ENCODE measurements around the gene EIF4EBP3. TPM values are rescaled to one million over a fixed set of nuclear protein-coding genes. Genes with fewer than 3 reads are reported as not detected.

Gene EIF4EBP3
- total and polyA plus RNA-seq, 9 of the 15 experiments (the other 6 are each of a cell fraction or from before 2014, with no cell fraction given) = 1.3 to 7.5 (median 3.8) TPM

DNA sequence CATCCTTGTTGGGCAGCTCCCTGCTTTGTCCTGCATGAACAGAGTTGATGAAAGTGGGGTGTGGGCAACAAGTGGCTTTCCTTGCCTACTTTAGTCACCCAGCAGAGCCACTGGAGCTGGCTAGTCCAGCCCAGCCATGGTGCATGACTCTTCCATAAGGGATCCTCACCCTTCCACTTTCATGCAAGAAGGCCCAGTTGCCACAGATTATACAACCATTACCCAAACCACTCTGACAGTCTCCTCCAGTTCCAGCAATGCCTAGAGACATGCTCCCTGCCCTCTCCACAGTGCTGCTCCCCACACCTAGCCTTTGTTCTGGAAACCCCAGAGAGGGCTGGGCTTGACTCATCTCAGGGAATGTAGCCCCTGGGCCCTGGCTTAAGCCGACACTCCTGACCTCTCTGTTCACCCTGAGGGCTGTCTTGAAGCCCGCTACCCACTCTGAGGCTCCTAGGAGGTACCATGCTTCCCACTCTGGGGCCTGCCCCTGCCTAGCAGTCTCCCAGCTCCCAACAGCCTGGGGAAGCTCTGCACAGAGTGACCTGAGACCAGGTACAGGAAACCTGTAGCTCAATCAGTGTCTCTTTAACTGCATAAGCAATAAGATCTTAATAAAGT is 21.1 kb downstream of the EIF4EBP3 start (continued):
- TF ChIP-seq, protein P1, sequence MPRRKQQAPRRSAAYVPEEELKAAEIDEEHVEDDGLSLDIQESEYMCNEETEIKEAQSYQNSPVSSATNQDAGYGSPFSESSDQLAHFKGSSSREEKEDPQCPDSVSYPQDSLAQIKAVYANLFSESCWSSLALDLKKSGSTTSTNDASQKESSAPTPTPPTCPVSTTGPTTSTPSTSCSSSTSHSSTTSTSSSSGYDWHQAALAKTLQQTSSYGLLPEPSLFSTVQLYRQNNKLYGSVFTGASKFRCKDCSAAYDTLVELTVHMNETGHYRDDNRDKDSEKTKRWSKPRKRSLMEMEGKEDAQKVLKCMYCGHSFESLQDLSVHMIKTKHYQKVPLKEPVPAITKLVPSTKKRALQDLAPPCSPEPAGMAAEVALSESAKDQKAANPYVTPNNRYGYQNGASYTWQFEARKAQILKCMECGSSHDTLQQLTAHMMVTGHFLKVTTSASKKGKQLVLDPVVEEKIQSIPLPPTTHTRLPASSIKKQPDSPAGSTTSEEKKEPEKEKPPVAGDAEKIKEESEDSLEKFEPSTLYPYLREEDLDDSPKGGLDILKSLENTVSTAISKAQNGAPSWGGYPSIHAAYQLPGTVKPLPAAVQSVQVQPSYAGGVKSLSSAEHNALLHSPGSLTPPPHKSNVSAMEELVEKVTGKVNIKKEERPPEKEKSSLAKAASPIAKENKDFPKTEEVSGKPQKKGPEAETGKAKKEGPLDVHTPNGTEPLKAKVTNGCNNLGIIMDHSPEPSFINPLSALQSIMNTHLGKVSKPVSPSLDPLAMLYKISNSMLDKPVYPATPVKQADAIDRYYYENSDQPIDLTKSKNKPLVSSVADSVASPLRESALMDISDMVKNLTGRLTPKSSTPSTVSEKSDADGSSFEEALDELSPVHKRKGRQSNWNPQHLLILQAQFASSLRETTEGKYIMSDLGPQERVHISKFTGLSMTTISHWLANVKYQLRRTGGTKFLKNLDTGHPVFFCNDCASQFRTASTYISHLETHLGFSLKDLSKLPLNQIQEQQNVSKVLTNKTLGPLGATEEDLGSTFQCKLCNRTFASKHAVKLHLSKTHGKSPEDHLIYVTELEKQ (CRISPR knock-in tag; IDR thresholded peaks at IDR 0.05) = no peak
- no peak for TF ChIP-seq SRSF1 (IDR thresholded peaks at IDR 0.05; ENCODE audit: low read depth, low read length)
- TF ChIP-seq ARHGAP35 (IDR thresholded peaks at IDR 0.05; ENCODE audit: partially characterized antibody) = no peak
- no peak for TF ChIP-seq ZNF431 (CRISPR knock-in tag; IDR thresholded peaks at IDR 0.05)

GRCh38 chr5:140569197-140569596 is 21.7 kb downstream of the EIF4EBP3 start:
- WGBS (ENCODE audit: insufficient coverage, low coverage, missing lambda C conversion rate) = 95% methylated on average over 4 of the region's 4 CpGs
- Histone ChIP-seq H2AFZ (ENCODE audit: low read depth, low read length) (no peak overlapping the region), H3K4me2 (ENCODE audit: insufficient read depth, low read length) (no peak overlapping the region), H3K9ac (ENCODE audit: insufficient read depth in 1 of 2, low read depth in 2 of 2, low read length in 2 of 2) (no peak overlapping the region), H3K4me3 (no peak overlapping the region), H3K36me3 (ENCODE audit: control insufficient read depth, insufficient read depth, low read length) (peaks cover 42% of the 10 kb centered on the region), H3K27me3 (ENCODE audit: control insufficient read depth in 2 of 2, insufficient read depth in 2 of 2, low read length in 2 of 2) (no peaks in the 10 kb centered on the region), H3K9me3 (replicated peaks; ENCODE audit: control insufficient read depth, insufficient read depth, low read depth, low read length) (no peaks in the 10 kb centered on the region), H3K79me2 (ENCODE audit: control insufficient read depth, insufficient read depth, low read length) (peaks cover 26% of the 10 kb centered on the region), H3K9me1 (ENCODE audit: control insufficient read depth, insufficient read depth, low read length) (no peaks in the 10 kb centered on the region), H4K20me1 (replicated peaks; ENCODE audit: control insufficient read depth, insufficient read depth, low read length) (no peaks in the 10 kb centered on the region), H3K27ac (ENCODE audit: extremely low read depth, low read depth, low read length) (no peak overlapping the region), H3K4me1 (replicated peaks in 1 of 2; ENCODE audit: control insufficient read depth in 2 of 2, insufficient read depth in 2 of 2, low read length in 2 of 2) (peaks cover 22 to 32% of the 10 kb centered on the region in 2 experiments; a peak in 4 of 5 replicates)
- no peak for ATAC-seq
- in situ Hi-C loops (cut with MboI) (loop anchor here (5.0 kb wide), 1 partner anchor 73 kb away; no protein-coding TSS in a partner anchor), intact Hi-C loops (cut with micrococcal nuclease) (no loop called here)
- TF ChIP-seq TRIM25 (IDR thresholded peaks at IDR 0.05; ENCODE audit: borderline replicate concordance) (no peak), NELFE (IDR thresholded peaks at IDR 0.05; ENCODE audit: insufficient read depth, insufficient read length) (no peak), ZNF23 (CRISPR knock-in tag; IDR thresholded peaks at IDR 0.05) (no peak), ATF1 (CRISPR knock-in tag; IDR thresholded peaks at IDR 0.05) (no peak), ATF1 (tag; IDR thresholded peaks at IDR 0.05) (no peak), MAFK (IDR thresholded peaks at IDR 0.05; ENCODE audit: low read length) (no peak)
- TF ChIP-seq, protein P2, sequence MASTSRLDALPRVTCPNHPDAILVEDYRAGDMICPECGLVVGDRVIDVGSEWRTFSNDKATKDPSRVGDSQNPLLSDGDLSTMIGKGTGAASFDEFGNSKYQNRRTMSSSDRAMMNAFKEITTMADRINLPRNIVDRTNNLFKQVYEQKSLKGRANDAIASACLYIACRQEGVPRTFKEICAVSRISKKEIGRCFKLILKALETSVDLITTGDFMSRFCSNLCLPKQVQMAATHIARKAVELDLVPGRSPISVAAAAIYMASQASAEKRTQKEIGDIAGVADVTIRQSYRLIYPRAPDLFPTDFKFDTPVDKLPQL (IDR thresholded peaks at IDR 0.05; ENCODE audit: extremely low read depth, insufficient read length) = no peak
- CTCF ChIA-PET (ENCODE audit: low intra/inter-chr PET ratio) = no interaction called here
- no TSS peak for BruUV-seq (replicated peaks)
- no peak for FAIRE-seq
- POLR2A ChIA-PET = interaction anchor here (0.6 to 2.2 kb wide), 7 partner anchors 11 to 141 kb away, joined by 3 to 10 read pairs (median 4); partner anchors contain the start of gene SRA1
- no peak for DNase-seq (ENCODE audit: extremely low read depth in 1 of 4, low spot score in 3 of 4)
